GM12878 (cell line): ENCODE measurements around the gene ITGA3. TPM values are rescaled to one million over a fixed set of nuclear protein-coding genes. Genes with fewer than 3 reads are reported as not detected.

ENCODE experiments used
- ATAC-seq: fragments of 200-7000 bp; cut with Tn5 transposase; 3 replicates; pipeline ENCODE4 v1.9.1; 2020; ENCODE audit warnings: mild to moderate bottlenecking, moderate library complexity
- BruUV-seq: library from RNA; stranded (reverse); fragments of 400-500 nt; replicated peaks from 2 replicates; lab custom pipeline; 2021; lab: Mats Ljungman, UMichigan
- CTCF ChIA-PET: fragments of 300-600 bp; sonication (Branson Sonifier 250); formaldehyde crosslinking; extraction: SDS; loops from one replicate; lab custom pipeline; 2021; ENCODE audit warnings: inconsistent platforms; lab: Yijun Ruan, JAX
- POLR2A ChIA-PET: fragments of 350-600 bp; formaldehyde crosslinking; extraction: SDS; loops from one replicate; lab custom pipeline; 2021; ENCODE audit warnings: inconsistent platforms; lab: Charles Lee
- RAD21 ChIA-PET: fragments of 300-600 bp; sonication (Branson Sonifier 250); formaldehyde crosslinking; loops from one replicate; lab custom pipeline; 2023; ENCODE audit warnings: antibody characterized with exemption; ENCODE audit not compliant: unreplicated experiment; lab: Charles Lee
- SMC1A ChIA-PET: fragments of 300-600 bp; sonication (Branson Sonifier 250); formaldehyde crosslinking; loops from one replicate; lab custom pipeline; 2023; ENCODE audit not compliant: unreplicated experiment, uncharacterized antibody; lab: Charles Lee
- DNase-seq: peaks from one replicate; pipeline ENCODE4 v3.0.0-alpha.2; 2011; ENCODE audit warnings: low read depth, low spot score
- FAIRE-seq: peaks from 3 replicates; lab custom pipeline; 2011; peaks lifted over from hg19 to GRCh38; lab: Jason Lieb, UNC
- H2AFZ ChIP-seq: 2 replicates; pipeline ENCODE4 v1.6.0; 2011; ENCODE audit warnings: low read depth, low read length, control low read depth; ENCODE audit not compliant: control insufficient read depth
- H3K27ac ChIP-seq: 2 replicates; pipeline ENCODE4 v1.5.1; 2011; ENCODE audit warnings: control low read depth; ENCODE audit not compliant: control insufficient read depth, insufficient read depth
- H3K27me3 ChIP-seq, 2 experiments: replicated peaks in 1 of 2; 2 replicates each; pipeline versions ENCODE4 v1.6.0 to v1.6.1; 2011; ENCODE audit warnings: low read length in 1 of 2; ENCODE audit not compliant: control insufficient read depth in 2 of 2, insufficient read depth in 2 of 2
- H3K36me3 ChIP-seq, 2 experiments: 2 replicates each; pipeline ENCODE4 v1.5.1; 2011; ENCODE audit warnings: low read length in 1 of 2; ENCODE audit not compliant: control insufficient read depth in 2 of 2, insufficient read depth in 2 of 2
- H3K4me1 ChIP-seq: 2 replicates; pipeline ENCODE4 v1.6.1; 2011; ENCODE audit warnings: mild to moderate bottlenecking, low read length, moderate library complexity, mixed read lengths; ENCODE audit not compliant: control insufficient read depth, insufficient read depth
- H3K4me2 ChIP-seq: 2 replicates; pipeline ENCODE4 v1.6.0; 2011; ENCODE audit warnings: control low read depth; ENCODE audit not compliant: control insufficient read depth, insufficient read depth
- H3K4me3 ChIP-seq: fragments of 200-600 bp; sonication (generic); 2 replicates; pipeline ENCODE4 v1.5.1; 2016
- H3K79me2 ChIP-seq: 2 replicates; pipeline ENCODE4 v1.6.0; 2011; ENCODE audit warnings: low read length; ENCODE audit not compliant: control insufficient read depth, insufficient read depth
- H3K9ac ChIP-seq: 2 replicates; pipeline ENCODE4 v1.8.0; 2011; ENCODE audit warnings: low read length, control low read depth, mixed read lengths; ENCODE audit not compliant: control insufficient read depth, insufficient read depth
- H3K9me3 ChIP-seq: replicated peaks from 3 replicates; pipeline ENCODE4 v1.5.1; 2011; ENCODE audit warnings: mild to moderate bottlenecking, low read length; ENCODE audit not compliant: control insufficient read depth, insufficient read depth
- H4K20me1 ChIP-seq: 2 replicates; pipeline ENCODE4 v1.6.0; 2011; ENCODE audit not compliant: control insufficient read depth, insufficient read depth
- ETV6 ChIP-seq, 2 experiments: fragments of 450-650 bp in 1 of 2; IDR thresholded peaks in 1 of 2; conservative IDR thresholded peaks in 1 of 2; 2 replicates each; pipeline ENCODE4 v1.6.1; 2014; ENCODE audit warnings: antibody characterized with exemption in 1 of 2, borderline replicate concordance in 1 of 2, low read depth in 1 of 2, mild to moderate bottlenecking in 1 of 2, moderate library complexity in 1 of 2
- FOS ChIP-seq: IDR thresholded peaks from 3 replicates; pipeline ENCODE4 v1.6.1; 2011; ENCODE audit warnings: borderline replicate concordance; ENCODE audit not compliant: insufficient read length; ENCODE audit errors: extremely low read depth
- HDAC2 ChIP-seq: fragments of 200-600 bp; sonication (generic); IDR thresholded peaks from 2 replicates; pipeline ENCODE4 v1.6.1; 2017
- HDGF ChIP-seq: fragments of 450-650 bp; IDR thresholded peaks from 2 replicates; pipeline ENCODE4 v1.6.1; 2016; ENCODE audit warnings: antibody characterized with exemption
- JUND ChIP-seq: IDR thresholded peaks from 2 replicates; pipeline ENCODE4 v1.6.1; 2012; ENCODE audit warnings: low read depth, mild to moderate bottlenecking, low read length, improper control_type of control experiment, moderate library complexity
- NFIC ChIP-seq: IDR thresholded peaks from 2 replicates; pipeline ENCODE4 v1.6.1; 2012; ENCODE audit warnings: low read depth, mild to moderate bottlenecking, inconsistent platforms, low read length, moderate library complexity
- PAX5 ChIP-seq: IDR thresholded peaks from 2 replicates; pipeline ENCODE4 v1.6.1; 2011; ENCODE audit warnings: low read depth, low read length, borderline replicate concordance
- PML ChIP-seq: IDR thresholded peaks from 2 replicates; pipeline ENCODE4 v1.6.1; 2012; ENCODE audit warnings: low read length, inconsistent platforms
- RAD21 ChIP-seq: IDR thresholded peaks from 2 replicates; pipeline ENCODE4 v1.6.1; 2011; ENCODE audit warnings: mild to moderate bottlenecking, low read depth, low read length, moderate library complexity; ENCODE audit not compliant: insufficient read depth
- RELA ChIP-seq: fragments of 450-650 bp; IDR thresholded peaks from 2 replicates; pipeline ENCODE4 v1.8.0; 2014; ENCODE audit warnings: borderline replicate concordance; ENCODE audit not compliant: partially characterized antibody
- SUPT20H ChIP-seq: IDR thresholded peaks from 2 replicates; pipeline ENCODE4 v1.6.1; 2011; ENCODE audit warnings: low read depth, mild to moderate bottlenecking, low read length, moderate library complexity, borderline replicate concordance; ENCODE audit not compliant: control insufficient read depth
- TCF12 ChIP-seq: IDR thresholded peaks from 2 replicates; pipeline ENCODE4 v1.6.1; 2011; ENCODE audit warnings: low read depth, mild to moderate bottlenecking, low read length
- TCF3 ChIP-seq: IDR thresholded peaks from 2 replicates; pipeline ENCODE4 v1.6.1; 2012; ENCODE audit warnings: low read depth, mild to moderate bottlenecking, low read length, borderline replicate concordance; ENCODE audit not compliant: insufficient read depth
- ZNF207 ChIP-seq: fragments of 450-650 bp; IDR thresholded peaks from 2 replicates; pipeline ENCODE4 v1.6.1; 2014; ENCODE audit warnings: antibody characterized with exemption, mild to moderate bottlenecking, borderline replicate concordance
- ZNF24 ChIP-seq: fragments of 450-650 bp; IDR thresholded peaks from 2 replicates; pipeline ENCODE4 v1.6.1; 2017; ENCODE audit warnings: antibody characterized with exemption, mild to moderate bottlenecking
- ZNF274 ChIP-seq: IDR thresholded peaks from one replicate; pipeline ENCODE4 v1.8.0; 2011; ENCODE audit not compliant: insufficient read length, insufficient read depth
- WGBS: methylation state at CpG from one replicate; pipeline ENCODE4 v1.1.6; 2016; ENCODE audit warnings: low lambda C conversion rate; ENCODE audit not compliant: insufficient replicate concordance, insufficient coverage; ENCODE audit errors: missing lambda C conversion rate; 5-methylcytosine and 5-hydroxymethylcytosine counted together
- in situ Hi-C: fragments of 300-500 bp; cut with MboI; formaldehyde crosslinking; loops from 9 replicates; pipeline ENCODE4 v1.14.3; 2018; ENCODE audit warnings: mixed read lengths
- intact Hi-C: fragments of 100-400 bp; cut with micrococcal nuclease; formaldehyde crosslinking; loops from one replicate; pipeline ENCODE4 v1.14.2; 2022; ENCODE audit not compliant: unreplicated experiment
- polyA plus RNA-seq, 11 experiments: library from polyadenylated mRNA; depleted of rRNA in 4 of 11; unstranded in 6 of 11; stranded (reverse) in 5 of 11; fragments of >200 nt; fragmentation: Nextera tagmentation in 4 of 11; fragmentation: Illumina TruSeq in 1 of 11; extraction: Ambion mirVana in 4 of 11; extraction: Trizol in 1 of 11; gene quantifications; 1 replicate in 1 of 11; 2 replicates in 10 of 11; pipeline versions ENCODE4 v1.2.1 to v1.2.3, GENCODE V29; 2011 to 2016; ENCODE audit warnings: inconsistent platforms in 2 of 11, missing spikeins in 2 of 11, low read depth in 1 of 11
- total RNA-seq, 4 experiments: library from RNA; depleted of rRNA in 3 of 4; stranded (reverse); fragments of >200 nt in 3 of 4; fragmentation: Illumina TruSeq in 1 of 4; extraction: Trizol in 1 of 4; gene quantifications; 2 replicates each; pipeline versions ENCODE4 v1.2.1 to v1.2.3, GENCODE V29; 2013 to 2021
- TF ChIP-seq, protein P1 (sequence below): IDR thresholded peaks from 2 replicates; pipeline ENCODE4 v1.6.1; 2012; ENCODE audit warnings: low read depth, low read length, improper control_type of control experiment
- TF ChIP-seq, protein P2 (sequence below): IDR thresholded peaks from 2 replicates; pipeline ENCODE4 v1.6.1; 2012; ENCODE audit warnings: low read depth, low read length, improper control_type of control experiment
- TF ChIP-seq, protein P3 (sequence below): fragments of 450-650 bp; IDR thresholded peaks from 2 replicates; pipeline ENCODE4 v1.6.1; 2017; ENCODE audit warnings: mild to moderate bottlenecking
- TF ChIP-seq, protein P4 (sequence below): fragments of 150-350 bp; IDR thresholded peaks from 2 replicates; pipeline ENCODE4 v1.6.1; 2014; ENCODE audit warnings: mild to moderate bottlenecking, low read depth, low read length

The ITGA3 gene
- total and polyA plus RNA-seq, 10 of the 15 experiments (the other 5 are each of a cell fraction or from before 2014, with no cell fraction given) = 0.29 to 13.4 (median 6.6) TPM

DNA sequence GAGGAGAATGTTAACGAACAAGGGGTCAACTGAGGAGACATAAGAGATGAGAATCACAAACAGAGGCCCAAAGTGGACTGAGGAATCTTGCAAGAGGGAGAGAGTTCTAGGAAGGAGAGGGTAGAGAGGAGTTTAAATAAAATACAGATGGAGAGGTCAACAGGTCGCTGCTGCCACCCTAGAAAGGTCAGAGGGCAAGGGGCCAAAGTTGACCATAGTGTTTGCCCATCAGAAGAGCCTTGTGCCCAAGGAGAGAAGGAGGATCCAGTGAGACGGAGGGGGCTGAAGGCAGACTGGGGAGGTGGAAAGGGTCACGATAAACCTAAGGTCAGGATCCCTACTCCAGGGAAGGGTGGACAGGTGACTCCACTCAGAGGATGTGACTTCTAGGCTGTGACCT is 6.9 kb upstream of the ITGA3 start:
- TF ChIP-seq, protein P1, sequence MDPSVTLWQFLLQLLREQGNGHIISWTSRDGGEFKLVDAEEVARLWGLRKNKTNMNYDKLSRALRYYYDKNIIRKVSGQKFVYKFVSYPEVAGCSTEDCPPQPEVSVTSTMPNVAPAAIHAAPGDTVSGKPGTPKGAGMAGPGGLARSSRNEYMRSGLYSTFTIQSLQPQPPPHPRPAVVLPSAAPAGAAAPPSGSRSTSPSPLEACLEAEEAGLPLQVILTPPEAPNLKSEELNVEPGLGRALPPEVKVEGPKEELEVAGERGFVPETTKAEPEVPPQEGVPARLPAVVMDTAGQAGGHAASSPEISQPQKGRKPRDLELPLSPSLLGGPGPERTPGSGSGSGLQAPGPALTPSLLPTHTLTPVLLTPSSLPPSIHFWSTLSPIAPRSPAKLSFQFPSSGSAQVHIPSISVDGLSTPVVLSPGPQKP = no peak
- no peak for TF ChIP-seq ETV6 (conservative IDR thresholded peaks at IDR 0.05 in 1 of 2, IDR thresholded peaks at IDR 0.05 in 1 of 2; ENCODE audit: borderline replicate concordance in 1 of 2, low read depth in 1 of 2)
- TF ChIP-seq PAX5 = no peak
- TF ChIP-seq, protein P2, sequence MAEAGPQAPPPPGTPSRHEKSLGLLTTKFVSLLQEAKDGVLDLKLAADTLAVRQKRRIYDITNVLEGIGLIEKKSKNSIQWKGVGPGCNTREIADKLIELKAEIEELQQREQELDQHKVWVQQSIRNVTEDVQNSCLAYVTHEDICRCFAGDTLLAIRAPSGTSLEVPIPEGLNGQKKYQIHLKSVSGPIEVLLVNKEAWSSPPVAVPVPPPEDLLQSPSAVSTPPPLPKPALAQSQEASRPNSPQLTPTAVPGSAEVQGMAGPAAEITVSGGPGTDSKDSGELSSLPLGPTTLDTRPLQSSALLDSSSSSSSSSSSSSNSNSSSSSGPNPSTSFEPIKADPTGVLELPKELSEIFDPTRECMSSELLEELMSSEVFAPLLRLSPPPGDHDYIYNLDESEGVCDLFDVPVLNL = no peak
- TF ChIP-seq JUND = no peak
- TF ChIP-seq ZNF207 = no peak
- TF ChIP-seq ZNF24 = no peak
- TF ChIP-seq RELA = no peak
- TF ChIP-seq FOS = no peak
- TF ChIP-seq SUPT20H = no peak
- TF ChIP-seq, protein P3, sequence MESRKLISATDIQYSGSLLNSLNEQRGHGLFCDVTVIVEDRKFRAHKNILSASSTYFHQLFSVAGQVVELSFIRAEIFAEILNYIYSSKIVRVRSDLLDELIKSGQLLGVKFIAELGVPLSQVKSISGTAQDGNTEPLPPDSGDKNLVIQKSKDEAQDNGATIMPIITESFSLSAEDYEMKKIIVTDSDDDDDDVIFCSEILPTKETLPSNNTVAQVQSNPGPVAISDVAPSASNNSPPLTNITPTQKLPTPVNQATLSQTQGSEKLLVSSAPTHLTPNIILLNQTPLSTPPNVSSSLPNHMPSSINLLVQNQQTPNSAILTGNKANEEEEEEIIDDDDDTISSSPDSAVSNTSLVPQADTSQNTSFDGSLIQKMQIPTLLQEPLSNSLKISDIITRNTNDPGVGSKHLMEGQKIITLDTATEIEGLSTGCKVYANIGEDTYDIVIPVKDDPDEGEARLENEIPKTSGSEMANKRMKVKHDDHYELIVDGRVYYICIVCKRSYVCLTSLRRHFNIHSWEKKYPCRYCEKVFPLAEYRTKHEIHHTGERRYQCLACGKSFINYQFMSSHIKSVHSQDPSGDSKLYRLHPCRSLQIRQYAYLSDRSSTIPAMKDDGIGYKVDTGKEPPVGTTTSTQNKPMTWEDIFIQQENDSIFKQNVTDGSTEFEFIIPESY = no peak
- TF ChIP-seq HDAC2 = no peak
- TF ChIP-seq HDGF = no peak
- TF ChIP-seq RAD21 = no peak
- TF ChIP-seq, protein P4, sequence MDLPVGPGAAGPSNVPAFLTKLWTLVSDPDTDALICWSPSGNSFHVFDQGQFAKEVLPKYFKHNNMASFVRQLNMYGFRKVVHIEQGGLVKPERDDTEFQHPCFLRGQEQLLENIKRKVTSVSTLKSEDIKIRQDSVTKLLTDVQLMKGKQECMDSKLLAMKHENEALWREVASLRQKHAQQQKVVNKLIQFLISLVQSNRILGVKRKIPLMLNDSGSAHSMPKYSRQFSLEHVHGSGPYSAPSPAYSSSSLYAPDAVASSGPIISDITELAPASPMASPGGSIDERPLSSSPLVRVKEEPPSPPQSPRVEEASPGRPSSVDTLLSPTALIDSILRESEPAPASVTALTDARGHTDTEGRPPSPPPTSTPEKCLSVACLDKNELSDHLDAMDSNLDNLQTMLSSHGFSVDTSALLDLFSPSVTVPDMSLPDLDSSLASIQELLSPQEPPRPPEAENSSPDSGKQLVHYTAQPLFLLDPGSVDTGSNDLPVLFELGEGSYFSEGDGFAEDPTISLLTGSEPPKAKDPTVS = no peak
- TF ChIP-seq ZNF274 = no peak
- no peak for TF ChIP-seq TCF12
- no peak for TF ChIP-seq PML
- TF ChIP-seq TCF3 = no peak
- TF ChIP-seq NFIC = no peak
- DNase-seq (no peak), FAIRE-seq (no peak), ATAC-seq (no peak)
- SMC1A ChIA-PET = no interaction called here
- WGBS = 51% methylated on average over 4 of the region's 4 CpGs
- no peak overlapping the region for H2AFZ ChIP-seq
- intact Hi-C loops = no loop called here
- H3K4me3 ChIP-seq = no peak overlapping the region
- in situ Hi-C loops = no loop called here
- H3K79me2 ChIP-seq = no peaks in the 10 kb centered on the region
- no peak overlapping the region for H3K27ac ChIP-seq
- POLR2A ChIA-PET = no interaction called here
- CTCF ChIA-PET = no interaction called here
- no peak overlapping the region for H3K9ac ChIP-seq
- no peak overlapping the region for H3K4me2 ChIP-seq
- H3K27me3 ChIP-seq = no peaks in the 10 kb centered on the region
- H3K9me3 ChIP-seq = no peaks in the 10 kb centered on the region; the same call in 2 of the 3 replicates
- RAD21 ChIA-PET = no interaction called here
- no peaks in the 10 kb centered on the region for H4K20me1 ChIP-seq
- H3K4me1 ChIP-seq = peaks cover 9% of the 10 kb centered on the region
- H3K36me3 ChIP-seq = no peaks in the 10 kb centered on the region
- BruUV-seq = no TSS peak
